MM.1S (cell line): Measurements from ENCODE around the gene NDUFS6.
A peak's percentile ranks its signal among the peaks of the same experiment; 100 is the strongest.
"Not testable (repeated sequence)": the region's sequence is repeated elsewhere in the genome, so short reads cannot be mapped to it uniquely, and the experiment has no call there.

Experiments
- DNase-seq: peaks from one replicate; pipeline ENCODE4 v3.0.0-alpha.2; 2015
- H2AFZ ChIP-seq: fragments of 300-600 bp; sonication (generic); 2 replicates; pipeline ENCODE4 v1.6.0; 2016; ENCODE audit warnings: antibody characterized with exemption, low read length
- H3F3A ChIP-seq: fragments of 300-600 bp; sonication (generic); 2 replicates; pipeline ENCODE4 v1.6.1; 2016; ENCODE audit warnings: mild to moderate bottlenecking, antibody characterized with exemption, low read length, moderate library complexity, mixed read lengths; ENCODE audit not compliant: insufficient read depth
- H3K27ac ChIP-seq: fragments of 300-600 bp; sonication (generic); 2 replicates; pipeline ENCODE4 v1.5.1; 2016; ENCODE audit warnings: mild to moderate bottlenecking, low read length
- H3K27me3 ChIP-seq: fragments of 300-600 bp; sonication (generic); replicated peaks from 2 replicates; pipeline ENCODE4 v1.6.0; 2016; ENCODE audit warnings: low read length; ENCODE audit not compliant: insufficient read depth
- H3K36me3 ChIP-seq: fragments of 300-600 bp; sonication (generic); replicated peaks from 2 replicates; pipeline ENCODE4 v1.6.1; 2016; ENCODE audit warnings: mild to moderate bottlenecking, low read length, mixed read lengths; ENCODE audit not compliant: insufficient read depth
- H3K4me1 ChIP-seq: fragments of 300-600 bp; sonication (generic); 2 replicates; pipeline ENCODE4 v1.6.1; 2016; ENCODE audit warnings: low read length, mixed read lengths
- H3K4me2 ChIP-seq: fragments of 300-600 bp; sonication (generic); 2 replicates; pipeline ENCODE4 v1.6.0; 2016; ENCODE audit warnings: low read depth, low read length
- H3K4me3 ChIP-seq: fragments of 300-600 bp; sonication (generic); 2 replicates; pipeline ENCODE4 v1.5.1; 2016; ENCODE audit warnings: low read length, mixed read lengths
- H3K79me2 ChIP-seq: fragments of 300-600 bp; sonication (generic); 2 replicates; pipeline ENCODE4 v1.6.1; 2016; ENCODE audit warnings: mixed run types, low read length, mixed read lengths
- H3K9ac ChIP-seq: fragments of 300-600 bp; sonication (generic); 2 replicates; pipeline ENCODE4 v1.6.1; 2016; ENCODE audit warnings: low read length, mixed read lengths
- H3K9me2 ChIP-seq: fragments of 300-600 bp; sonication (generic); replicated peaks from 2 replicates; pipeline ENCODE4 v1.6.1; 2016; ENCODE audit warnings: mild to moderate bottlenecking, low read length, mixed read lengths; ENCODE audit not compliant: insufficient read depth
- H3K9me3 ChIP-seq: fragments of 300-600 bp; sonication (generic); replicated peaks from 2 replicates; pipeline ENCODE4 v1.6.1; 2016; ENCODE audit warnings: mild to moderate bottlenecking, low read length, mixed read lengths; ENCODE audit not compliant: insufficient read depth
- H4K20me1 ChIP-seq: fragments of 300-600 bp; sonication (generic); 2 replicates; pipeline ENCODE4 v1.6.1; 2016; ENCODE audit warnings: mild to moderate bottlenecking, low read length, moderate library complexity, mixed read lengths; ENCODE audit not compliant: insufficient read depth
- CTCF ChIP-seq: fragments of 300-600 bp; sonication (generic); IDR thresholded peaks from 2 replicates; pipeline ENCODE4 v1.5.1; 2016; ENCODE audit warnings: antibody characterized with exemption, low read length, mixed read lengths
- EZH2 ChIP-seq: fragments of 300-600 bp; sonication (generic); optimal IDR thresholded peaks from 2 replicates; pipeline ENCODE3; 2017; ENCODE audit warnings: low read depth, mild to moderate bottlenecking, antibody characterized with exemption, low read length, mixed read lengths
- EZH2phosphoT487 ChIP-seq: fragments of 300-600 bp; sonication (generic); IDR thresholded peaks from 2 replicates; pipeline ENCODE4 v1.6.1; 2018; ENCODE audit warnings: antibody characterized with exemption, low read length

NDUFS6 gene

DNA sequence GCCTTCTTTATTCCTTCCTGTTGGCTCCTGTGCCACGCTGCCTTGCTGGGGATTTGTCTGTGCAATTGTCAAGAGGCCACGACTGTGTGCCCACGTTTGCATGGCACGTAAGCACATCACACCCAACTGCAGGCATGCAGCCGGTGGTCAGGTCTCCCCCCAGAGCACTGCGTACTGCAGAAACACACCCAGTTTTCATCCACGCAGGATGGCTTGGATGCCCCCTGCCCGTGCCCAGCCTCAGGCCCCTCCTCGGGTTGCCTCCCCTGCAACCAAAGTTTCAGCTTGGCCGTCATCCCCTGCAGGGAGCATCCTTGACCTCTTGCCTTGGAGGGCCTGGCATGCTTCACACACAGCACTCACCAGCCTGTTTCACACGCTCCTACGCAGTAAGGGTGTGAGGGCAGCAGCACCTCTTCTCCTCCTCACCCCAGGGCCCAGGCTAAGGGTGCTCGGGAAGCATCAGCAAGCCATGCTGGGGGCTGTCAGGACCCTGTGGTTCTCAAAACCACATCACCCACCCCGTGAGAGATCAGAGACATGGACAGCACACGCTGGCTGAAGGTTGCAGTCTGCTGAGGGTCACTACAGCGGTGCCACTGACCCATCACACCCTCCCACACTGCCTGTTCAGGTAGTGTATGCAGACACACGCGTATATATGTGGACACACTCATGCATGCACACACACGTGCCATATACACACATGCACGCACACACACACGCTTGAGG, 4.7 kb upstream of the NDUFS6 start:
- TF ChIP-seq EZH2: no peak
- TF ChIP-seq CTCF: no peak
- TF ChIP-seq EZH2phosphoT487: no peak

GRCh38 chr5:1797103-1797800, 4.0 kb upstream of the NDUFS6 start:
- no peak for DNase-seq
- no peak overlapping the region for H3K27ac ChIP-seq

More for the DNA sequence above, 4.7 kb upstream of the NDUFS6 start:
- H3K4me2 ChIP-seq: no peak overlapping the region
- no peak overlapping the region for H3K4me3 ChIP-seq
- no peak overlapping the region for H3K27ac ChIP-seq
- no peaks in the 10 kb centered on the region for H3K9me2 ChIP-seq
- no peak overlapping the region for H3K9ac ChIP-seq
- H3F3A ChIP-seq: peaks cover 38% of the 10 kb centered on the region
- no peaks in the 10 kb centered on the region for H3K9me3 ChIP-seq
- H4K20me1 ChIP-seq: no peaks in the 10 kb centered on the region
- DNase-seq: no peak
- no peaks in the 10 kb centered on the region for H3K27me3 ChIP-seq
- H3K36me3 ChIP-seq: peaks cover 6% of the 10 kb centered on the region; the same call in 1 of the 2 replicates
- peaks cover 21% of the 10 kb centered on the region for H3K4me1 ChIP-seq
- H2AFZ ChIP-seq: no peak overlapping the region
- peaks cover 42% of the 10 kb centered on the region for H3K79me2 ChIP-seq

GRCh38 chr5:1797855-1798254, 3.4 kb upstream of the NDUFS6 start:
- H3K4me3 ChIP-seq: no peak overlapping the region

More at GRCh38 chr5:1797103-1797800, 4.0 kb upstream of the NDUFS6 start:
- peaks cover 50% of the 10 kb centered on the region for H3K79me2 ChIP-seq
- peaks cover 6% of the 10 kb centered on the region for H3K36me3 ChIP-seq
- H3F3A ChIP-seq: peaks cover 37% of the 10 kb centered on the region
- no peaks in the 10 kb centered on the region for H3K9me2 ChIP-seq
- H3K9ac ChIP-seq: no peak overlapping the region
- no peaks in the 10 kb centered on the region for H3K9me3 ChIP-seq
- H3K4me1 ChIP-seq: peaks cover 20% of the 10 kb centered on the region
- no peak overlapping the region for H2AFZ ChIP-seq
- no peaks in the 10 kb centered on the region for H3K27me3 ChIP-seq
- TF ChIP-seq EZH2phosphoT487 (no peak), CTCF (no peak), EZH2 (no peak)
- H3K4me3 ChIP-seq: no peak overlapping the region
- no peak overlapping the region for H3K4me2 ChIP-seq
- no peaks in the 10 kb centered on the region for H4K20me1 ChIP-seq

GRCh38 chr5:1798589-1798988, 2.6 kb upstream of the NDUFS6 start:
- H3F3A ChIP-seq: peaks cover 27% of the 10 kb centered on the region
- DNase-seq, H3K27ac ChIP-seq, H3K27me3 ChIP-seq, H3K9me3 ChIP-seq, H3K9me2 ChIP-seq, H2AFZ ChIP-seq, H3K36me3 ChIP-seq, H4K20me1 ChIP-seq: not testable (repeated sequence)
- H3K4me3 ChIP-seq: peak overlapping the region; percentile 98
- peaks cover 12% of the 10 kb centered on the region for H3K4me1 ChIP-seq
- peak overlapping the region; percentile 84 for H3K4me2 ChIP-seq
- peaks cover 63% of the 10 kb centered on the region for H3K79me2 ChIP-seq
- H3K9ac ChIP-seq: peak overlapping the region; percentile 95; the same call in 1 of the 2 replicates

More at GRCh38 chr5:1797855-1798254, 3.4 kb upstream of the NDUFS6 start:
- H3K36me3 ChIP-seq: peaks cover 6% of the 10 kb centered on the region
- no peak for DNase-seq
- no peaks in the 10 kb centered on the region for H3K9me2 ChIP-seq
- H3K4me2 ChIP-seq: no peak overlapping the region
- no peaks in the 10 kb centered on the region for H4K20me1 ChIP-seq
- H3K4me1 ChIP-seq: peaks cover 20% of the 10 kb centered on the region
- H3K27me3 ChIP-seq: no peaks in the 10 kb centered on the region
- H3K9ac ChIP-seq: no peak overlapping the region
- peaks cover 56% of the 10 kb centered on the region for H3K79me2 ChIP-seq
- no peak overlapping the region for H2AFZ ChIP-seq
- no peaks in the 10 kb centered on the region for H3K9me3 ChIP-seq
- no peak overlapping the region for H3K27ac ChIP-seq
- TF ChIP-seq EZH2 (no peak), CTCF (no peak), EZH2phosphoT487 (no peak)
- H3F3A ChIP-seq: peaks cover 34% of the 10 kb centered on the region
